Mammary epithelial cell (primary cell): ENCODE data around the gene SCGB1A1.

Experiments
- EZH2 ChIP-seq: IDR thresholded peaks from 2 replicates; pipeline ENCODE4 v1.6.1; 2012; ENCODE audit warnings: low read length, inconsistent platforms, borderline replicate concordance
- TF ChIP-seq, protein P1 (sequence below), 2 donors: IDR thresholded peaks in 1 of 2; conservative IDR thresholded peaks in 1 of 2; 2 replicates each; pipeline ENCODE4 v1.5.1; 2011 to 2012; ENCODE audit warnings: inconsistent platforms in 2 of 2, low read length in 2 of 2, mild to moderate bottlenecking in 2 of 2, control low read depth in 1 of 2, low read depth in 1 of 2; ENCODE audit not compliant: insufficient read depth in 1 of 2; ENCODE audit errors: extremely low read depth in 1 of 2

DNA sequence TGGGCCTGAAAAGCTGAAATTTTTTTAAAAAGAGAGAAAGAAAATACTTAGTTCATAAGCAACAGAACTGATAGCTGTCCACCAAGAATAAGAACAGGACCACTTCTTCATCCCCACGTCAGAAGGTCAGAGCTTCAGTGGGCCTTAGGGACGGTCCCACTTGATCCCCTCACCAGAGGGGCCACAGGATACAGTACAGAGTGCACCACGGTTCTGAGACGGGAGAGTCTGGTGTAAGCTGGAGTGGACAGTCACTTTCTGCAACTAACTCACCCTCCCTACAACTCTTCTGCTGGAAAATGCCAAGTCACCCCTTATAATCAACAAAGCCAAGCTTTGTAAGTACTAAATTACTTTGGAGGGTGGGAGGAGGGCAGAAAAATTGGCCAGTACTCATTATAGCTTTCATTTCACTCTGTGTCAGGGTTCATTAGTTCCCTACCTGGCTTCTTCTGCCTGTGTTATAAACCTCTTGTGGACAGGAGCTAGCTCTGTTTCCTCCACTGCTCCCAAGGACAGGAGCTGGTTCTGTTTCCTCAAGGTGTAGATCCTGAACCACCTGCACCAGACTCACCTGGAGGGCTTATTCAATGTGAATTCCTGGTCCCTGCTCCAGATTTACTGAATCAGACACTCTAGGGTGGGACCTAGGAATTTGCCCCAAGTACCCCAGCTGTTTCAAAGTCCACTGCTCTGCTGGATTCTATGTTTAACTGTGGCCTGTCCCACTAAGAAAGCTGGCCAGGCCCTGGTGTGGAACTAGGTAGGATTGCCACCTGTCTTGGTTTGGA, 39.6 kb downstream of the SCGB1A1 start:
- TF ChIP-seq, protein P1, sequence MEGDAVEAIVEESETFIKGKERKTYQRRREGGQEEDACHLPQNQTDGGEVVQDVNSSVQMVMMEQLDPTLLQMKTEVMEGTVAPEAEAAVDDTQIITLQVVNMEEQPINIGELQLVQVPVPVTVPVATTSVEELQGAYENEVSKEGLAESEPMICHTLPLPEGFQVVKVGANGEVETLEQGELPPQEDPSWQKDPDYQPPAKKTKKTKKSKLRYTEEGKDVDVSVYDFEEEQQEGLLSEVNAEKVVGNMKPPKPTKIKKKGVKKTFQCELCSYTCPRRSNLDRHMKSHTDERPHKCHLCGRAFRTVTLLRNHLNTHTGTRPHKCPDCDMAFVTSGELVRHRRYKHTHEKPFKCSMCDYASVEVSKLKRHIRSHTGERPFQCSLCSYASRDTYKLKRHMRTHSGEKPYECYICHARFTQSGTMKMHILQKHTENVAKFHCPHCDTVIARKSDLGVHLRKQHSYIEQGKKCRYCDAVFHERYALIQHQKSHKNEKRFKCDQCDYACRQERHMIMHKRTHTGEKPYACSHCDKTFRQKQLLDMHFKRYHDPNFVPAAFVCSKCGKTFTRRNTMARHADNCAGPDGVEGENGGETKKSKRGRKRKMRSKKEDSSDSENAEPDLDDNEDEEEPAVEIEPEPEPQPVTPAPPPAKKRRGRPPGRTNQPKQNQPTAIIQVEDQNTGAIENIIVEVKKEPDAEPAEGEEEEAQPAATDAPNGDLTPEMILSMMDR (conservative IDR thresholded peaks at IDR 0.05 in 1 of 2, IDR thresholded peaks at IDR 0.05 in 1 of 2; ENCODE audit: extremely low read depth in 1 of 2, insufficient read depth in 1 of 2, low read depth in 1 of 2, low read length in 2 of 2), result no peak
- TF ChIP-seq EZH2, result no peak
